HG03342 (cell line): ENCODE results near the gene ART4.

Experiments
- ATAC-seq: cut with Tn5 transposase; IDR thresholded peaks from one replicate; pipeline ENCODE4 v1.9.1; 2021; ENCODE audit warnings: mild to moderate bottlenecking, moderate library complexity; ENCODE audit not compliant: unreplicated experiment

ART4 gene

GRCh38 chr12:14853961-14854360 is 10.6 kb upstream of the ART4 start:
- no peak for ATAC-seq

- no peak for ATAC-seq
Observed at GRCh38 chr12:14852880-14853279, 9.6 kb upstream of the ART4 start.

- no peak for ATAC-seq
Observed at GRCh38 chr12:14850929-14851663, 7.8 kb upstream of the ART4 start.

- ATAC-seq = no peak
Observed at GRCh38 chr12:14849661-14850060, 6.3 kb upstream of the ART4 start.

- ATAC-seq = no peak
Observed at GRCh38 chr12:14846876-14847580, 3.7 kb upstream of the ART4 start.

GRCh38 chr12:14846042-14846587 is 2.8 kb upstream of the ART4 start:
- ATAC-seq = no peak

GRCh38 chr12:14845350-14845750 is 2.0 kb upstream of the ART4 start:
- ATAC-seq = peak; percentile 53

GRCh38 chr12:14844401-14844800 is 1.1 kb upstream of the ART4 start:
- no peak for ATAC-seq

- ATAC-seq = no peak
Observed at GRCh38 chr12:14842315-14842714, 1.0 kb downstream of the ART4 start.

- no peak for ATAC-seq
Observed at GRCh38 chr12:14841761-14842160, 1.6 kb downstream of the ART4 start.

- ATAC-seq = no peak
Observed at GRCh38 chr12:14840616-14841015, 2.7 kb downstream of the ART4 start.

GRCh38 chr12:14839262-14839661 is 4.1 kb downstream of the ART4 start:
- no peak for ATAC-seq

- ATAC-seq = no peak
Observed at GRCh38 chr12:14836336-14837210, 6.8 kb downstream of the ART4 start.

GRCh38 chr12:14834509-14834908 is 8.8 kb downstream of the ART4 start:
- ATAC-seq = no peak

- no peak for ATAC-seq
Observed at GRCh38 chr12:14833952-14834351, 9.4 kb downstream of the ART4 start.

- ATAC-seq = no peak
Observed at GRCh38 chr12:14833336-14833735, 10.0 kb downstream of the ART4 start.

GRCh38 chr12:14828892-14829291 is 14.4 kb downstream of the ART4 start:
- peak; percentile 82 for ATAC-seq

- no peak for ATAC-seq
Observed at GRCh38 chr12:14827043-14827442, 16.3 kb downstream of the ART4 start.

- no peak for ATAC-seq
Observed at GRCh38 chr12:14826491-14826890, 16.8 kb downstream of the ART4 start.

- ATAC-seq = no peak
Observed at GRCh38 chr12:14825256-14825655, 18.1 kb downstream of the ART4 start.

- no peak for ATAC-seq
Observed at GRCh38 chr12:14824012-14824634, 19.2 kb downstream of the ART4 start.
